Left ventricle myocardium inferior (tissue), 1 donor: Measurements from ENCODE around the gene FGFR2. TPM values are rescaled to one million over a fixed set of nuclear protein-coding genes. Genes with fewer than 3 reads are reported as not detected.

ENCODE experiments used
- DNase-seq: peaks from one replicate; pipeline ENCODE4 v3.0.0-alpha.2; 2020
- H3K27ac ChIP-seq: fragments of 200-600 bp; replicated peaks from 2 replicates; pipeline ENCODE4 v1.8.0; 2021
- H3K27me3 ChIP-seq: fragments of 200-600 bp; 2 replicates; pipeline ENCODE4 v1.8.0; 2021; ENCODE audit warnings: low read depth
- H3K36me3 ChIP-seq: fragments of 200-600 bp; 2 replicates; pipeline ENCODE4 v1.8.0; 2021
- H3K4me1 ChIP-seq: fragments of 200-600 bp; 2 replicates; pipeline ENCODE4 v1.8.0; 2021
- H3K4me3 ChIP-seq: fragments of 200-600 bp; 2 replicates; pipeline ENCODE4 v1.8.0; 2021; ENCODE audit warnings: mild to moderate bottlenecking, moderate library complexity
- H3K9me3 ChIP-seq: fragments of 200-600 bp; replicated peaks from 2 replicates; pipeline ENCODE4 v1.8.0; 2021
- intact Hi-C: fragments of 100-400 bp; cut with micrococcal nuclease; formaldehyde crosslinking; loops from one replicate; pipeline ENCODE4 v1.11.0; 2022
- total RNA-seq: library from RNA; stranded (reverse); fragmentation: NEBNext Ultra II Directional; extraction: Animal tissue kit (Norgen Biotek cat#: 25700); gene quantifications from one replicate; pipeline ENCODE4 v1.2.1, GENCODE V29; 2021
- TF ChIP-seq, protein P1 (sequence below): fragments of 200-600 bp; IDR thresholded peaks from 2 replicates; pipeline ENCODE4 v1.8.0; 2021; ENCODE audit warnings: antibody characterized with exemption, mild to moderate bottlenecking, borderline replicate concordance
- donor health status: DM: no; HTN: yes; CAD: no; lungs with severe emphysema.

FGFR2 gene
- total RNA-seq, 1 donor from 2014 or later, result 0.36 TPM

DNA sequence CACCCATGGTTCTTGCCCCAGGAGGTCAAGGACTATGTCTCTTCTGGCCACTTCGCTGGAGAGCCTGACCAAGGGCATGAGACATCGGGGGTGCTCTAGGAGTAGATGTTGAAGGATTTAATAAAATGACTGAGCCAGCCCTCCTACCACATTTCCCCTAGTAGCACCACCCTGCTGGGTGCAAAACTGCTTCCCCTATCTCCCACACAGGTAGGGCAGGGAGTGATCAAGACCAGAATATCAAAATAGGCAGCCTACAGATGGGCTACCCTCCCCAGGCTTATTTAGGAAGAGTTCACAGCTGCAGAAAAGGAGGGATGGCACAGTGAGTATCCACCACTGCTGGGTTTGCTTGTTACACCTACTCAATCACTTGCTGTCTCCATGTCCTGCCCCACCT, 103.9 kb downstream of the FGFR2 start:
- no peaks in the 10 kb centered on the region for H3K4me1 ChIP-seq
- no peak overlapping the region for H3K4me3 ChIP-seq
- H3K27ac ChIP-seq, result no peak overlapping the region
- no peaks in the 10 kb centered on the region for H3K9me3 ChIP-seq
- TF ChIP-seq, protein P1, sequence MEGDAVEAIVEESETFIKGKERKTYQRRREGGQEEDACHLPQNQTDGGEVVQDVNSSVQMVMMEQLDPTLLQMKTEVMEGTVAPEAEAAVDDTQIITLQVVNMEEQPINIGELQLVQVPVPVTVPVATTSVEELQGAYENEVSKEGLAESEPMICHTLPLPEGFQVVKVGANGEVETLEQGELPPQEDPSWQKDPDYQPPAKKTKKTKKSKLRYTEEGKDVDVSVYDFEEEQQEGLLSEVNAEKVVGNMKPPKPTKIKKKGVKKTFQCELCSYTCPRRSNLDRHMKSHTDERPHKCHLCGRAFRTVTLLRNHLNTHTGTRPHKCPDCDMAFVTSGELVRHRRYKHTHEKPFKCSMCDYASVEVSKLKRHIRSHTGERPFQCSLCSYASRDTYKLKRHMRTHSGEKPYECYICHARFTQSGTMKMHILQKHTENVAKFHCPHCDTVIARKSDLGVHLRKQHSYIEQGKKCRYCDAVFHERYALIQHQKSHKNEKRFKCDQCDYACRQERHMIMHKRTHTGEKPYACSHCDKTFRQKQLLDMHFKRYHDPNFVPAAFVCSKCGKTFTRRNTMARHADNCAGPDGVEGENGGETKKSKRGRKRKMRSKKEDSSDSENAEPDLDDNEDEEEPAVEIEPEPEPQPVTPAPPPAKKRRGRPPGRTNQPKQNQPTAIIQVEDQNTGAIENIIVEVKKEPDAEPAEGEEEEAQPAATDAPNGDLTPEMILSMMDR, result no peak
- no peak for DNase-seq
- intact Hi-C loops, result no loop called here
- no peaks in the 10 kb centered on the region for H3K36me3 ChIP-seq
- peaks cover 49% of the 10 kb centered on the region for H3K27me3 ChIP-seq

DNA sequence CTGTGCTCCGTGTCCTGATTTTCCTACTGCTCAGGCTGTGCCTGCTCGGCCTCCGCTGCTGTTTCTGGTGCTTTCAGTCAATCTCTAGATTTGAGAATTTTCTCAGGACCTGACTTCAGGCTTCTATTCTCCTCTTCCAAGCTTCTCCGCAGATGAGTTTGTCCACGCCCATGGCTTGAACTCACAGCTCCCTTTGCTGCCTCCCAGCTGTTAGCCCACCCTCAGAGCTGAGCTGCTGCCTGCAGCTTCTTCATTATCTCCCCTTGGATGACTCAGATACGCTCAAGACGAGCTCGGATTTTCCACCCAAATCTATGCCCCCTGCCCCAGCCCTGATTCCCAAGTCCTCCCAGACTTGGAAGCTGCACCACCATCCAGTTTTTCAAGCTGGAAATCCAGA, 104.7 kb downstream of the FGFR2 start:
- Histone ChIP-seq H3K9me3 (no peaks in the 10 kb centered on the region), H3K4me1 (no peaks in the 10 kb centered on the region), H3K4me3 (no peak overlapping the region), H3K27ac (no peak overlapping the region), H3K36me3 (no peaks in the 10 kb centered on the region), H3K27me3 (peaks cover 43% of the 10 kb centered on the region)
- intact Hi-C loops, result no loop called here
- no peak for DNase-seq
- TF ChIP-seq, protein P1, result no peak

DNA sequence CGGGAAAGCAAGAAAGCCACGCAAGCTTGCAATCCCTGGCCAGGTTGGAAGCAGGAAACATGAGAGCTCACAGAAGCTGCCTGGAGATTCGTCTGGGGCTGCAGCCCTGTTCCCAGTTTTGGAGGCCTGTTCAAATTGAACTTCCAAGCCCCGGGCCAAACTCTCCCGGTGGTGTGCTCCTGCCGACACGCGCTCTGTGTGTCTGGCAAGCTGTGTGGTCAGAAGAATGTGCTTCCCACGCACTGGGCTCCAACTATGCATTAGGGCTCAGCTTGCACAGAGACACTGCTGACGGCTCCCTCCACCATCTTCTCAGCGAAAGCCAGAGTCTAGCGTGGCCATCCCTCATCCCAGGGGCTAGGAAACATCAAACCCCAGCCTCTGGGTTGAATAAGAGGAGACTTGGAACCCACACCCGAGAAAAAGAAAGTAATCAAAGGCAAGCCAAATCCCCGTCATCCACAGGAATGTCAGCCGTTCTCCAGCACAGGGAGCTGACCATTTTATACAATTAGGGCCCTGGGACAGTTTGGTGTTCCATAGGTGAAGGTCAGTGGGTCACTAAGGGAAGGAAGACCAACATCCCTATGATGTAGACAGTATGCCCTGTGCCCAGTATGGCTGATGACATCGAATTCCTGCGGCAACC, 107.2 kb downstream of the FGFR2 start:
- intact Hi-C loops, result no loop called here
- H3K36me3 ChIP-seq, result no peaks in the 10 kb centered on the region
- H3K27ac ChIP-seq, result no peak overlapping the region
- H3K27me3 ChIP-seq, result peaks cover 43% of the 10 kb centered on the region
- TF ChIP-seq, protein P1, result no peak
- peak; percentile 20 for DNase-seq
- no peak overlapping the region for H3K4me3 ChIP-seq
- no peaks in the 10 kb centered on the region for H3K9me3 ChIP-seq
- no peaks in the 10 kb centered on the region for H3K4me1 ChIP-seq

DNA sequence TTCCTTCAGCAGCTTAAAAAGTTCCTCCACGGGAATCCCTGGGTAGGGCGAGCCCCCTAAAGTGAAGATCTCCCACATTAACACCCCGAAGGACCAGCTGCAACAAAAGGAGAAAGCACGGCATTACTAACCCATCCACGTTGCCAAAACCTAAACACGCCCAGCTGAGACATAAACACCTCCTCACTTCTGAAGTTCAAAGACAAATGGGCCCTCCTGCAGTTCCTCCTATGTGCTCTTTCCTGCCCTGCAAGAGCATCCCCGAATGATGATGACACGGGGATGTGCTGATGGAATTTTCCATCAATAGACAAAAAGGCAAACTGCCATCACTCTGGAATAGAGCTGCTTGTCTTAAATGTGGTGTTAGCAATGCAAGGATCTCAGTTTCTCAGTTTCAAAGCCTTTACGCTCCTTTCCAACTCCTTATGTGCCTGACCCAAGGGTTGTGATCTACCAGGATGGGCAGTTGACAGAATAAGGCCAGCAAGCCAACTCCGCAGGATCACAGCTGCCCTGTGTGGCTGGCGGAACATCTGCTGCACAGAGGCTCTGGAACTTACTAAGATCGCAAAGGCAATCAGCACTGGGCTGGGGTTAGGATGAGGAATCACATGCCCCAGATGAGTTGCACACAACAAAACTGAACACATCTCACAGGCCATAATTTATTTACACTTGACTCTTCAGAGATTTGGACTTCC, 112.7 kb downstream of the FGFR2 start:
- Histone ChIP-seq H3K27ac (no peak overlapping the region), H3K4me3 (no peak overlapping the region), H3K36me3 (no peaks in the 10 kb centered on the region), H3K9me3 (no peaks in the 10 kb centered on the region), H3K27me3 (peaks cover 13% of the 10 kb centered on the region), H3K4me1 (no peaks in the 10 kb centered on the region)
- TF ChIP-seq, protein P1, result no peak
- no peak for DNase-seq
- intact Hi-C loops, result no loop called here

DNA sequence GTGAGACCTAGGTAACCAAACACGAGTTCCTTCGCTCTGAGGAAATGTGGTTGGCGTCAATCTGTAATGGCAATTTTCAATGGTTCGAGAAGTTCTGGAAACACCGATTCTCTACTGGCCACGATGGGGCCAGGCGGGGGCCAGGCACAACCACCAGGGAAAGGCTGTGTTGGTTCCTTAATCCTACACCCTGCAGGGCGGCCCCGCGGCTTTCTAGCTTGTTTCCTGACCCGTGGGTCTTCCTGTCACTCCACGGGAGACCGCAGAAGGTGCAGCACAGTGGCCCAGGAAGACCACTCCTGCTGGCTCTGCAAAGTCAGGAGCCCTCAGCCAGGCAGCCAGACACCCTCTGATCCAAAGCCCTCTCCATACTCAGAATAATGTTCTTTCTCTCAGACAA, 113.4 kb downstream of the FGFR2 start:
- no peak overlapping the region for H3K4me3 ChIP-seq
- H3K36me3 ChIP-seq, result no peaks in the 10 kb centered on the region
- TF ChIP-seq, protein P1, result no peak
- H3K27ac ChIP-seq, result no peak overlapping the region
- no peak for DNase-seq
- H3K4me1 ChIP-seq, result no peaks in the 10 kb centered on the region
- no peaks in the 10 kb centered on the region for H3K9me3 ChIP-seq
- intact Hi-C loops, result no loop called here
- peaks cover 10% of the 10 kb centered on the region for H3K27me3 ChIP-seq
